ENCODE results near the gene DEGS1.
"Not testable (repeated sequence)": the region's sequence is repeated elsewhere in the genome, so short reads cannot be mapped to it uniquely, and the experiment has no call there.

The DEGS1 gene

DNA sequence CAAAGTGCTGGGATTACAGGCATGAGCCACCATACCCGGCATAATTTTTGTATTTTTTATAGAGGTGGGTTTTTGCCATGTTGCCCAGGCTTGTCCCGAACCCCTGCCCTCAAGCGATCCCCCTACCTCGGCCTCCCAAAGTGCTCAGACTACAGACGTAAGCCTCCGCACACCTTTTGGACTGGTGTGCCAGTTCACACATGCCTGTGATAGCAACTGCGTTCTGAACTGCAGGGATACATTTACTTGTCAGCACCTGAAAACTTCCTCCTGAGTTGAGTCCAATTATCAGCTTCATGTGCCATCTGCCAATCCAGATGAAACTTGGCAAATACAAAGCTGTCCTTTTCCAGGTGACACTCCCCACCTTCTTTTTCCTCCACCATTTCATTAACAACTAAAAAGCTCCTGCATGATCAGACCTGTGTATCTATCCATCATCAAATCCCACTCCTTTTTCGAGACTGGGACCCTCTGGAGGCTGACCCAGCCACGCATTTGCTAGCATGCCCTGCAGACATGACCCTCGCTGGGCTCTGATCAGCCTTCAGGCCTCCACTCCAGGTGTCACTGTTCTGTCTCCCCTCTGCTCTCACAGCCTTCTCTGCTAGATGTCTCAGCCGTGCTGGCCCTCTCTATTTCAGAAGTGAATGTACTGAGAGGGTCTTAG is 2.1 kb upstream of the DEGS1 start:
- DNase-seq (ENCODE audit: low read depth in 2 of 3, low spot score in 2 of 3) = no peak

DNA sequence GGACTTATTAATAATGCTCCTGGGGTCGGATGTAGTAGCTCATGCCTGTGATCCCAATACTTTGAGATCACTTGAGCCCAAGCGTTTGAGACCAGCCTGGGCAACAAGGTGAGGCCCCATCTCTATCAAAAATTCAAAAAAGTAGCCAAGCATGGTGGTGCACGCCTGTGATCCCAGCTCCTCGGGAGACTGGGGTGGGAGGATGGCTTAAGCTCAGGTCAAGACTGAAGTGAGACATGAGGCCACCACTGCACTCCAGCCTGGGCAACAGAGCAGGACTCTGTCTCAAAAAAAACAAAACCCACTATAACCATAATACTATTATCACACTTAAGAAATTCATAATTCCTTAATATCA is 1.6 kb upstream of the DEGS1 start:
- no peak for DNase-seq (ENCODE audit: low read depth in 2 of 3, low spot score in 2 of 3)

- DNase-seq (ENCODE audit: low read depth in 2 of 3, low spot score in 2 of 3) = no peak
Measured at GRCh38 chr1:224182057-224182865, 779 bp upstream of the DEGS1 start.

DNA sequence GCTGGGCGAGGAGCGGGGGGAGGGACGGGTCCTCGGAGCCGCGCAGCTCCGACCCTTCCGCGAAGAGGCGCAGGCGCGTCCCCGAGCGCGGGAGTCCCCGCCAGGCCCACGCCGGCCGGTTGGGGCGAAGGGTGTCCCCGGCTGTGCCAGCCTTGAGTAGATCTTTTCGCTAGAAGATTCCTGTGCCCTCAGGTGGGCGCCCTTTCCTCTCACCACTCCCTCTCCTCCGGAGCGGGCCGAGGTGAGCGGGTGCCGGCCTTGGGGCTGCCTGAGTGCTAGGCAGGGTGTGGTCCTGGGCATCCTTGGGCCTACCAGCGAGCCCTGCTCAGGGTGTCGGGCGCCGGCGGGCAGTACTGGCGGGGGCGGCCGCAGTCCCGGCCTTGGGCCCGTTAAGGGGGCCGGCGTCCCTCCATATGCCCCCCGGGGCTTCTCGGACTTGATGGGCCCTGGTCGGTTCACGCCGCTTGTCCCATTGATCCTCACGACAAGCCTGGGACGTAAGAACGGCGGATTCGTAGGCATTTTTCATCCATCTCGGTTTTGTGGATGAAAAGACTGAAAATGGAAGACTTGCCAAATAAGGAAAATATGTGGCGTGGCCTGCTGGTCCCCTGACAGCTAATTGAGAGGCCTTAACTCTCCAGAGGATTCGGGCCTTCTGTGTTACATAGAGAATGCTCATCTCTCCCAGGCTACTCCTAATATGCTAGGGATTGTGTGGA is 712 bp downstream of the DEGS1 start:
- peak; percentile 32 to 56 (median 51) for DNase-seq (ENCODE audit: low read depth in 2 of 3, low spot score in 2 of 3)

DNA sequence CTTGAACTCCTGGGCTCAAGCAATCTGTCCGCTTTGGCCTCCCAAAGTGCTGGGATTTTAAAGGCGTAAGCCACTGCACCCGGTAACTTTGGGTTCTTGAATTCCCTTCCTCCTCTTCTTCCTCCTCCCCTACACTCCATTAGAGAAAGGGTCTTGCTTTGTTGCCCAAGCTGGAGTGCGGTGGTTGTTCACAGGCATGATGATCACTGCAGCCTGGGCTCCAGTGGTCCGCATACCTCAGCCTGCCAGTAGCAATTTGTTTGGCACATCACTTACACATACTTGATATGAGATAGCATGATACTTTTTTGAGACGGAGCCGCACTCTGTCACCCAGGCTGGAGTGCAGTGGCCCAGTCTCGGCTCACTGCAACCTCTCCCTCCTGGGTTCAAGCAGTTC is 2.2 kb downstream of the DEGS1 start:
- DNase-seq (ENCODE audit: low read depth in 2 of 3, low spot score in 2 of 3) = no peak

- no peak for DNase-seq (ENCODE audit: low read depth in 2 of 3, low spot score in 2 of 3)
Measured at GRCh38 chr1:224188286-224188685, 5.2 kb downstream of the DEGS1 start.

GRCh38 chr1:224189561-224189960 is 6.5 kb downstream of the DEGS1 start:
- no peak for DNase-seq (ENCODE audit: low read depth in 2 of 3, low spot score in 2 of 3)

GRCh38 chr1:224192082-224192788 is 9.2 kb downstream of the DEGS1 start:
- DNase-seq (ENCODE audit: low read depth in 2 of 3, low spot score in 2 of 3) = no peak

DNA sequence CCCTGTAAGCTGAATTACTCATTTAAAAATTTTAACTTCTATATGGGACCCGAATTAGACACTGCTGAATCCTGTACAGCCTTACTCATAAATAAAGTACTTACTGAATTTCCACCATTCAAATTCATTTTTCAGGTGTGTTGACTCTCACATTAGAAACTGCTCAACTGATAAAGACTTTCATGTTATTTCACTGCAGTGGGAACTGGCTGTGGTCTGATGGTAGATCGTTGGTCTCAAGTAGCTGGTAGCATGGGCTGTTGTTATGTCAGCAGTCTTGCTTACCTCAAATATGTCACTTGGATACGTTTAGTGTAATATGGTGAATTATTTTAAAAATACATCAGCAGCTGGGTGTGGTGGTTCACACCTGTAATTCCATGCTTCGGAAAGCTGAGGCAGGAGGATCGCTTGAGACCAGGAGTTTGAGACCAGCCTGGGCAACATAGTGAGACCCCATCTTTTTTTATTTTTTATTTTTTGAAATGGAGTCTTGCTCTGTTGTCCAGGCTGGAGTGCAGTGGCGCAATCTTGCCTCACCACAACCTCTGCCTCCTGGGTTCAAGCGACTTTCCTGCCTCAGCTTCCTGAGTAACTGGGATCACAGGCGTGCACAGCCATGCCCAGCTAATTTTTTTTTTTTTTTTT is 10.4 kb downstream of the DEGS1 start:
- DNase-seq (ENCODE audit: low read depth in 2 of 3, low spot score in 2 of 3) = no peak

GRCh38 chr1:224196813-224197600 is 14.0 kb downstream of the DEGS1 start:
- DNase-seq (ENCODE audit: low read depth in 2 of 3, low spot score in 2 of 3) = no peak

DNA sequence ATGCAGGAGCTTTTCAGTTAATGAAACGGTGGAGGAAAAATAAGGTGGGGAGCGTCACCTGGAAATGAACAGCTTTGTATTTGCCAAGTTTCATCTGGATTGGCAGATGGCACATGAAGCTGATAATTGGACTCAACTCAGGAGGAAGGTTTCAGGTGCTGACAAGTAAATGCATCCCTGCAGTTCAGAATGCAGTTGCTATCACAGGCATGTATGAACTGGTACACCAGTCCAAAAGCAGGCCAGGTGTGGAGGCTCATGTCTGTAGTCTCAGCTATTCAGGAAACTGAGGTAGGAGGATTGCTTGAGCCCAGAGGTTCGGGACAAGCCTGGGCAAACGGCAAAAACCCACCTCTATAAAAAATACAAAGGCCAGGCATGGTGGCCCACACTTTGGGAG is 15.5 kb downstream of the DEGS1 start:
- DNase-seq (ENCODE audit: low read depth in 2 of 3, low spot score in 2 of 3) = no peak

DNA sequence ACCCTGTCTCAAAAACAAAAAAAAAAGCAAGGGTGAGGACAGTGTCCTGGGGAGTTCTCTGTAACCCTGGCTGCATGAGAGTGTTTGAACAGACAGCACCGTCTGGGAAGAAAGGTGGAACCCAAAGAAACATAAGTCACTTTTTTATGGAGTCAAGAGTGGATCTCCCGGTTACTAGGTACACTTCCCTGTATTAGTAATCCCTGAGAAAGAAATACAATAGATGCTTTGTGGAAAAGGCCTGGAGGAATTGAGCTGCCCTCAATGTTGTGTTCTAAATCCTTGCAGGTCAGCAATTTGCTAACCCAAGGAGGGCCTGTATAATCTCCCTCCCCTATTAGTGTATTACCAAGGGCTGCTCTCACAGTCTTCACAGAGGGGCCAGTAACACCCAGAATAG is 16.6 kb downstream of the DEGS1 start:
- no peak for DNase-seq (ENCODE audit: low read depth in 2 of 3, low spot score in 2 of 3)

DNA sequence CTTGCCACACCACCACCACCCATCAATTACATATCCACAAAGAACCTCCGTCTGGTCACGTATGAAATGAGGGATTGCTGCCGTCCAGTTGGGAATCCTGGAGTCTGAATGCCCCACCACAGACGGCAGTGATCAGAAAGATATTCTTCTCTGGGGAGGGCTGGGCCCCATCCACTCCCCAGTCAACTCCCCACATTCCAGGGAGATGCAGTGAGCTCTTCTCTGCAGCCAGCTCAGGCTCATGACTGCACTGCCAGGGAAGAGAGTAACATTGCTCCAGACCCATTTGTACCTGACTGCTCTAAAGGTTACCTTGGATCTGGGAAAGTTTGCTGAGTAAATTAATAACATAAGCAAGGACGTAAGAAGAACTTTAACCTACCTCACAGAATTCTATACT is 18.3 kb downstream of the DEGS1 start:
- DNase-seq (ENCODE audit: low read depth in 2 of 3, low spot score in 2 of 3) = no peak

DNA sequence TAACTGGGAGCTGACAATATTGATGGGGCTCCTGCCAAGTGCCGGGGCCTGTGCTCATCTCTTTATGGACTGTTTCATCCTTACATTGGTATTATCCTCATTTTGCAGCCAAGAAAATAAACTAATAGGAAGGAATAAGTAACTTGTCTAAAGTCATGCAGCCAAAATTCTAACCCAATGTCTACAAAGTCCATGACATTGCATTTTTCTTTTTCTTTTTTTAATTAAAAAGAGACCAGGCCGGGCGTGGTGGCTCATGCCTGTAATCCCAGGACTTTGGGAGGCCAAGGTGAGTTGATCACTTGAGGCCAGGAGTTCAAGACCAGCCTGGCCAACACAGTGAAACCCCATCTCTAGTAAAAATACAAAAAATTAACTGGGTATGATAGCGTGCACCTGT is 18.8 kb downstream of the DEGS1 start:
- no peak for DNase-seq (ENCODE audit: low read depth in 2 of 3, low spot score in 2 of 3)

GRCh38 chr1:224203243-224204016 is 20.4 kb downstream of the DEGS1 start:
- DNase-seq (ENCODE audit: low read depth in 2 of 3, low spot score in 2 of 3) = no peak

DNA sequence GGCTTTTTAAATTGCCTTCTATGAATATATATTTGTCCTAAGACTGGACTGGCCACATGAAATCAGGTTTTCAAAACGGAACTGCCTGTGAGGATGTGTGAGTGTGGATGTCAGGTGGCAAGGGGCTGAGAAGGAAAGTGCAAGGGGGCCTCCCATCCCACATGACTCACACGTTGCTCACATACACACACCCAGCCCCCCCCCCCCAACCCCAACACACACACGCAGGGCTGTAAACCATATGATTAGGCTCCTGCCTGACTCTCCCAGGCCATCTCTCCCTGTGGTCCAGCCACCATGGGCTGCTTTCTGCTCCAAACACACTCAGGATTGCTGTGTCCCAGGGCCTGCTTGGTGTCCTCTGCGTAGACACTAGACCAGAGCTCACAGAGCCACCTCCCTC is 22.4 kb downstream of the DEGS1 start:
- peak in 1 of 3 experiments; percentile 16 for DNase-seq (ENCODE audit: low read depth in 2 of 3, low spot score in 2 of 3)

DNA sequence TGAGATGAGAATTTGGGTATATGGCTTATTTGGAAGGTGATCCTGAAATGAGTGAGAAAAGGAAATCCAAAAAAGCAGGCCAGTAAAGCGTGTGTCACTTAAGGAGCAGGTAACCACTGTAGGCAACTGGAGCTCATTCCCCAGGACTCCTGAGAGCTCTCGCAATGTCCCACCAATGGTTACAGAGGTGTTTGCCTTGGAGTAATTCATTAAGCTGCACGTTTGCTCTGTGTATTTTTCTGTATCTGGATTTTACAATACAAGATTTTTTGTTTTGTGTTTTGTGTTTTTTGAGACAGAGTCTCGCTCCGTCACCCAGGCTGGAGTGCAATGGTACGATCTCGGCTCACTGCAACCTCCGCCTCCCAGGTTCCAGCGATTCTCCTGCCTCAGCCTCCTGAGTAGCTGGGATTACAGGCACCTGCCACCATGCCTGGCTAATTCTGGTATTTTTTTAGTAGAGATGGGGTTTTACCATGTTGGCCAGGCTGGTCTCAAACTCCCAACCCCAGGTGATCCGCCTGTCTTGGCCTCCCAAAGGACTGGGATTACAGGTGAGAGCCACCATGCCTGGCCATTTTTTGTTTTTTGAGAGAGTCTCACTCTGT is 23.0 kb downstream of the DEGS1 start:
- not testable (repeated sequence) for DNase-seq (ENCODE audit: low read depth in 2 of 3, low spot score in 2 of 3)

DNA sequence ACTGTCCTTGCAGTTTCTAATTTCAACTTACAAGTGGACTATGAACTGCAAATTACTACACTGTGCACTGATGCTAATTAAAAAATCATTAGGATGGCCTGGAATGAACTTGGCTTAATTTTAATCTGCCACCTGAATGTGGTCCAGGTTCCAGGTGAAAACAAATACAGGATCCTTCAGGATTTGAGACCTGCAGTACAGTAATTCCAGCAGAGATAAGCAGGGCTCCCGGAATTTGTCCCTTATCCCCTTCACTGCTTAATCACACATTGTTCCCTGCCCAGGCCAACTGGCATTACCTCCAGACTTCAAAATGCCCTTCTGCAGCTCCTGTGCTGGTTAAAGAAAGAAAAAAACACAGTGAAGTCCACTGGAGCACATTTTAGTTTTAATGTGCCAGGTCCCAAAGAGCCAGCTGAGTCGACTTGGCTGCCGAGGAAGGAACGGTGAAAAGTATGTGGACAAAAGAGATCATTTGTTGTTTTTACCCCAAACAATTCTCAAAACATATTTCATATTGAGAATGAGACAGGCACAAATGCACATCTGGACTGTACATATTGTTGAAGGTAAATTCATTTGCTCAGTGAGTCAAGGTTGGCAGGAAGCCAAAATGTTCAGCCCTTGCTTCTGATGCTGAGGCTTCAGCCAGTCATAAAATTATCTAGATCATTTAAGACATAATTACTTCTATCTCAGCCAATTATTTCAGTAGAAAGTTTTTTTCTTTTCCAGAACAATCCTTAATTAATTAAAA is 28.3 kb downstream of the DEGS1 start:
- DNase-seq (ENCODE audit: low read depth in 2 of 3, low spot score in 2 of 3) = no peak
